A673 (cell line): Measurements from ENCODE around the gene CFL1.

Source experiments
- CTCF ChIP-seq: fragments of 300-800, 200-600 bp; sonication (generic); conservative IDR thresholded peaks from 2 replicates; pipeline ENCODE4 v1.5.1; 2017; ENCODE audit warnings: low read depth, mild to moderate bottlenecking, antibody characterized with exemption, low read length, moderate library complexity, mixed read lengths
- EZH2 ChIP-seq: fragments of 200-600 bp; sonication (generic); IDR thresholded peaks from 2 replicates; pipeline ENCODE4 v1.6.1; 2017; ENCODE audit warnings: borderline replicate concordance, low read depth, mild to moderate bottlenecking, mixed read lengths, antibody characterized with exemption, low read length; ENCODE audit not compliant: poor library complexity, severe bottlenecking

GRCh38 chr11:65891219-65892136 lies 33.5 kb upstream of the CFL1 start:
- TF ChIP-seq CTCF (peak; percentile 57), EZH2 (no peak)
